ENCODE results near the gene EYA2. TPM values are rescaled to one million over a fixed set of nuclear protein-coding genes. Genes with fewer than 3 reads are reported as not detected.

EYA2 gene
- total RNA-seq, 1 donor from 2014 or later, result 8.1 TPM

DNA sequence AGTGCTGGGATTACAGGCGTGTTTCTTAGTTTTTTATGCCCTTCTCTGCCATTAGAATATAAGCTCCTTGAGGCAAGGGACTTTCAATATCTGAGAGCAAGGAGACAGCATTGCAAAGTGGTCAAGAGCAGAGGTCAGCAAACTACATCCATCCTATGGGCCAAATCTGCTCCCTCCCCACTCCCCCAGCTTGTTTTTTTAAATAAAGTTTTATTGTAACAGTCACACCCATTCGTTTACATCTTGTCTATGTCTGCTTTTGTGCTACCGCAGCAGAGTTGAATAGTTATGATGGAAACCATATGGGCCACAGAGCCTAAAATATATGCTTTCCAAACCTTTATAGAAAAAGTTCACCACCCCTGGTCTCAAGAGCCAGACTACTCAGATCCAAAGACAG lies 227.9 kb downstream of the EYA2 start:
- no peak overlapping the region for H3K4me3 ChIP-seq
- no peaks in the 10 kb centered on the region for H3K36me3 ChIP-seq
- DNase-seq (ENCODE audit: extremely low spot score in 2 of 2), result no peak
- no peaks in the 10 kb centered on the region for H3K27me3 ChIP-seq
- TF ChIP-seq POLR2A (IDR thresholded peaks at IDR 0.05), result no peak
- TF ChIP-seq POLR2AphosphoS5 (IDR thresholded peaks at IDR 0.05; ENCODE audit: insufficient read depth in 1 of 2, low read depth in 1 of 2), result no peak
- no peak for TF ChIP-seq CTCF (IDR thresholded peaks at IDR 0.05)
- H3K27ac ChIP-seq, result no peak overlapping the region
- H3K9me3 ChIP-seq, result no peaks in the 10 kb centered on the region
- peaks cover 32% of the 10 kb centered on the region for H3K4me1 ChIP-seq
- intact Hi-C loops (cut with DNase I), result no loop called here

DNA sequence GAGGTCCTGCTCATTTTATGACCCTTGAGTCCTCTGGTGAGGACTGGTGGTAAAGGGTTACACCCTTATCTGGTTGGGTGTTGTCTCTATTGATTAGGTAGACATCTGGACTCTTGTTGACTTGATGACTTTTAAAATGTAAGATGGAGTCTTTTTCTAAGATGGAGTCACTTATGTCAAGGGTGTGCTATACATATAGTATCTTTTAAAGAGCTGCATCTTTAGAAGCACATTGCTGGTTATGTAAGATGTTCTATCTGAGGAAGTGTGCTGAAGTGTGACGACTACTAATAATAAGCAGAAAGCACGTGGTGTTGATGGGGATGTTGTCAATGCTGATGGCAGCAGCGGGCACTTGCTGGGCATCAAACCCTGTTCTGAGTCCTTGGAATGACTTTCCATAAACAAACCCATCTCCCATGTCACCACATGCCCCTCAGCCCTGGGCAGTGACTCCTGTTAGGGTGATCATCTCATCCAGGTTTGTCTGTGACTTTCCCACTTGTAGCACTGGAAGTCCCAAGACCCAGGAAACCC lies 229.6 kb downstream of the EYA2 start:
- DNase-seq (ENCODE audit: extremely low spot score in 2 of 2), result no peak
- intact Hi-C loops (cut with DNase I), result no loop called here

GRCh38 chr20:47125508-47125757 lies 230.8 kb downstream of the EYA2 start:
- H3K36me3 ChIP-seq, result no peaks in the 10 kb centered on the region
- no peaks in the 10 kb centered on the region for H3K9me3 ChIP-seq
- peak overlapping the region; percentile 79 for H3K27ac ChIP-seq
- intact Hi-C loops (cut with DNase I), result no loop called here
- H3K4me3 ChIP-seq, result no peak overlapping the region
- TF ChIP-seq POLR2AphosphoS5 (IDR thresholded peaks at IDR 0.05; ENCODE audit: insufficient read depth in 1 of 2, low read depth in 1 of 2) (peak in 1 of 2 donors; percentile 23), CTCF (IDR thresholded peaks at IDR 0.05) (no peak)
- no peaks in the 10 kb centered on the region for H3K27me3 ChIP-seq
- H3K4me1 ChIP-seq, result peaks cover 36% of the 10 kb centered on the region
- no peak for DNase-seq (ENCODE audit: extremely low spot score in 2 of 2)

More for the DNA sequence above, 229.6 kb downstream of the EYA2 start:
- no peak overlapping the region for H3K4me3 ChIP-seq
- H3K36me3 ChIP-seq, result no peaks in the 10 kb centered on the region
- H3K4me1 ChIP-seq, result peaks cover 36% of the 10 kb centered on the region
- TF ChIP-seq POLR2AphosphoS5 (IDR thresholded peaks at IDR 0.05; ENCODE audit: insufficient read depth in 1 of 2, low read depth in 1 of 2) (no peak), POLR2A (IDR thresholded peaks at IDR 0.05) (no peak), CTCF (IDR thresholded peaks at IDR 0.05) (no peak)
- no peaks in the 10 kb centered on the region for H3K9me3 ChIP-seq
- H3K27me3 ChIP-seq, result no peaks in the 10 kb centered on the region
- H3K27ac ChIP-seq, result peak overlapping the region; percentile 79

DNA sequence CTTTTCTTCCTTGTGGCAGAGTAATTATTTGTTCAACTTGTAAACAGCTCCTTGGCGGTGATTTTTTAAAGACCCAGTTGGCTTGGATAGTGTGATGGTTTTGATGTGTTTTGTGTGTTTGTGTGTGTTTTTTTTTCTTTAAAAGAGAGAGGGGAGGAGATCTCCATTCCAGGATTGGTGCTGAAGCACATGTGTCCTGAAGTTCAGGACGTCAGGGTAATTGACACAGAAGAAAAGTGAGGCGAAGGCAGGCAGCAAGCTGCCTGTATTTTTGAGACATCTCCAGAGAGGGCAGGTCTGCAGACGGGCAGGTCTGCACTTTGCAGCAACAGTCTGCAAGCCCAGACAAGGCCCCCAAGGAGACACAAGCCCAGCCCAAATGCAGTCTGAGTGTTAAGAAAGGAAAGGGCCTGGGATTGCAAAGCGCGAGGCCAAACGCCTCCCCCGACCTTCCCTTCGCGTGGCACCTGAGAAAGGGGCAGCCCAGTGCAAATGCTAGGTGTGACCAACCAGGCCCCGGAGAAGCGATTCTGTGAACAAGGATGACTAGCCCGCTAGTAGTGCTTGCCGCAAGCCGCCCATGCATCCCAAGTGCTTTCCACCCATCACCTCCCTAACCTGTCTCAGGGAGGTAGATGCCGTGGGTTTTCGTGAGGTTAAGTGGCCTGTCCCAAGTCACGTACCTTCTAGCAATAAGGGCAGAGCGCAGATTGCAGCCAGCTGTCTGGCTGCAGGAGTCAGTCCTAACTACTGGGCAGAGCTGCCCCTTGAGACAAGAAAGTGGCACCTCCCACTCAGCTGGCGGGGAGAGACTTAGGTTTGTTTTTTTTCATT lies 231.3 kb downstream of the EYA2 start:
- intact Hi-C loops (cut with DNase I), result no loop called here
- no peak overlapping the region for H3K4me3 ChIP-seq
- no peak for DNase-seq (ENCODE audit: extremely low spot score in 2 of 2)
- H3K36me3 ChIP-seq, result no peaks in the 10 kb centered on the region
- peaks cover 36% of the 10 kb centered on the region for H3K4me1 ChIP-seq
- TF ChIP-seq CTCF (IDR thresholded peaks at IDR 0.05) (no peak), POLR2A (IDR thresholded peaks at IDR 0.05) (no peak), POLR2AphosphoS5 (IDR thresholded peaks at IDR 0.05; ENCODE audit: insufficient read depth in 1 of 2, low read depth in 1 of 2) (no peak)
- no peaks in the 10 kb centered on the region for H3K27me3 ChIP-seq
- H3K9me3 ChIP-seq, result no peaks in the 10 kb centered on the region
- H3K27ac ChIP-seq, result peak overlapping the region; percentile 79

DNA sequence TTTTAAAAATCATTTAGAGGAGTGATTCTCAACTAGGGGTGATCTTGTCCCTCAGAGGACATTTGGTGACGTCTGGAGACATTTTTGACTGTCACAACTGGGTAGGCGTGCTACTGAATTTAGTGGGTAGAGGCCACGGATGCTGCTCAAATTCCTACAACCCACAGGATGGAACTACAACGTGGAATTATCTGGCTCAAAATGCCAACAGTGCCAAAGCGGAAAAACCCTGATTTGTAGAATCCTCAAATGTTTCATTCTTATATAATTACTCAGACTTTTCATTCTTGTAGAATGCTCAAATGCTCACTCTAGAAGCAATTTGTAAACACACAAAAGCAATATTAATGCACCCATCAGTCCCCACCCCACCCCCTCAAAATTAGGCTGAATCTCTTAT lies 232.1 kb downstream of the EYA2 start:
- TF ChIP-seq POLR2A (IDR thresholded peaks at IDR 0.05) (no peak), CTCF (IDR thresholded peaks at IDR 0.05) (no peak), POLR2AphosphoS5 (IDR thresholded peaks at IDR 0.05; ENCODE audit: insufficient read depth in 1 of 2, low read depth in 1 of 2) (no peak)
- H3K4me1 ChIP-seq, result peaks cover 36% of the 10 kb centered on the region
- intact Hi-C loops (cut with DNase I), result no loop called here
- H3K27ac ChIP-seq, result no peak overlapping the region
- H3K4me3 ChIP-seq, result no peak overlapping the region
- H3K27me3 ChIP-seq, result no peaks in the 10 kb centered on the region
- no peaks in the 10 kb centered on the region for H3K9me3 ChIP-seq
- no peak for DNase-seq (ENCODE audit: extremely low spot score in 2 of 2)
- no peaks in the 10 kb centered on the region for H3K36me3 ChIP-seq
